Neural progenitor cell (in vitro differentiated cells): Measurements from ENCODE around the gene COL5A3.

Source experiments
- EZH2 ChIP-seq: fragments of 200-600 bp; sonication (generic); IDR thresholded peaks from 2 replicates; pipeline ENCODE4 v1.6.1; 2017; ENCODE audit warnings: antibody characterized with exemption, mild to moderate bottlenecking, moderate library complexity
- EZH2phosphoT487 ChIP-seq: fragments of 200-600 bp; sonication (generic); IDR thresholded peaks from 2 replicates; pipeline ENCODE4 v1.6.1; 2017; ENCODE audit warnings: antibody characterized with exemption
- TF ChIP-seq, protein P1 (sequence below): fragments of 200-600 bp; sonication (generic); IDR thresholded peaks from 2 replicates; pipeline ENCODE4 v1.5.1; 2017; ENCODE audit warnings: antibody characterized with exemption, mild to moderate bottlenecking

- TF ChIP-seq, protein P1, sequence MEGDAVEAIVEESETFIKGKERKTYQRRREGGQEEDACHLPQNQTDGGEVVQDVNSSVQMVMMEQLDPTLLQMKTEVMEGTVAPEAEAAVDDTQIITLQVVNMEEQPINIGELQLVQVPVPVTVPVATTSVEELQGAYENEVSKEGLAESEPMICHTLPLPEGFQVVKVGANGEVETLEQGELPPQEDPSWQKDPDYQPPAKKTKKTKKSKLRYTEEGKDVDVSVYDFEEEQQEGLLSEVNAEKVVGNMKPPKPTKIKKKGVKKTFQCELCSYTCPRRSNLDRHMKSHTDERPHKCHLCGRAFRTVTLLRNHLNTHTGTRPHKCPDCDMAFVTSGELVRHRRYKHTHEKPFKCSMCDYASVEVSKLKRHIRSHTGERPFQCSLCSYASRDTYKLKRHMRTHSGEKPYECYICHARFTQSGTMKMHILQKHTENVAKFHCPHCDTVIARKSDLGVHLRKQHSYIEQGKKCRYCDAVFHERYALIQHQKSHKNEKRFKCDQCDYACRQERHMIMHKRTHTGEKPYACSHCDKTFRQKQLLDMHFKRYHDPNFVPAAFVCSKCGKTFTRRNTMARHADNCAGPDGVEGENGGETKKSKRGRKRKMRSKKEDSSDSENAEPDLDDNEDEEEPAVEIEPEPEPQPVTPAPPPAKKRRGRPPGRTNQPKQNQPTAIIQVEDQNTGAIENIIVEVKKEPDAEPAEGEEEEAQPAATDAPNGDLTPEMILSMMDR: no peak
- TF ChIP-seq EZH2phosphoT487 (no peak), EZH2 (no peak)
Measured at GRCh38 chr19:10036601-10037071, 26.3 kb upstream of the COL5A3 start.
